Measurements from ENCODE around the gene LYPD1.

- no peak for TF ChIP-seq EGR1 (IDR thresholded peaks at IDR 0.05; ENCODE audit: low read depth in 2 of 2)
- TF ChIP-seq CTCF (IDR thresholded peaks at IDR 0.05; ENCODE audit: low read depth, low read length, missing input control): no peak
- TF ChIP-seq SP1 (IDR thresholded peaks at IDR 0.05): no peak
These were observed 23.4 kb downstream of the LYPD1 start for GRCh38 chr2:132646540-132647108.

All from liver (tissue), 3 donors.